Activated B cell treated with CpG ODN at 0.5 μM for 24 hours (primary cell): ENCODE results near the gene EFNA5. TPM values are rescaled to one million over a fixed set of nuclear protein-coding genes. Genes with fewer than 3 reads are reported as not detected.

Source experiments
- ATAC-seq: fragments of 200-7000 bp; cut with Tn5 transposase; one replicate; pipeline ENCODE4 v1.10.0; 2021; ENCODE audit warnings: low read depth, mild to moderate bottlenecking, moderate library complexity
- CTCF ChIA-PET: fragments of 350-600 bp; sonication (Branson Sonifier 250); formaldehyde crosslinking; loops from one replicate; lab custom pipeline; 2021; ENCODE audit warnings: antibody characterized with exemption; lab: Charles Lee
- POLR2A ChIA-PET: fragments of 350-600 bp; sonication (Branson Sonifier 250); formaldehyde crosslinking; loops from one replicate; lab custom pipeline; 2021; ENCODE audit warnings: antibody characterized with exemption; lab: Charles Lee
- DNase-seq: peaks from one replicate; pipeline ENCODE4 v3.0.0; 2022
- H3K27ac Mint-ChIP-seq: one replicate; pipeline ENCODE4 v1.8.0; 2020; ENCODE audit warnings: mixed read lengths
- H3K27me3 Mint-ChIP-seq: one replicate; pipeline ENCODE4 v1.8.0; 2021; ENCODE audit warnings: mixed read lengths
- H3K36me3 Mint-ChIP-seq: one replicate; pipeline ENCODE4 v1.8.0; 2021; ENCODE audit warnings: low read depth, mixed read lengths
- H3K4me1 Mint-ChIP-seq: one replicate; pipeline ENCODE4 v1.8.0; 2021; ENCODE audit warnings: mixed read lengths
- H3K4me3 Mint-ChIP-seq: one replicate; pipeline ENCODE4 v1.8.0; 2020; ENCODE audit warnings: mild to moderate bottlenecking, mixed read lengths
- H3K9me3 Mint-ChIP-seq: one replicate; pipeline ENCODE4 v1.8.0; 2020; ENCODE audit warnings: mixed read lengths
- intact Hi-C: fragments of 100-400 bp; cut with micrococcal nuclease; formaldehyde crosslinking; loops from one replicate; pipeline ENCODE4 v1.15.1; 2024
- total RNA-seq: library from RNA; stranded (reverse); gene quantifications from 2 replicates; pipeline ENCODE4 v1.2.3, GENCODE V29; 2022
- TF ChIP-seq, protein P1 (sequence below): fragments of 200-600 bp; IDR thresholded peaks from one replicate; pipeline ENCODE4 v1.8.0; 2022; ENCODE audit warnings: antibody characterized with exemption, mild to moderate bottlenecking

The EFNA5 gene
- total RNA-seq, 1 donor from 2014 or later = not detected

- CTCF ChIA-PET = no interaction called here
- TF ChIP-seq, protein P1, sequence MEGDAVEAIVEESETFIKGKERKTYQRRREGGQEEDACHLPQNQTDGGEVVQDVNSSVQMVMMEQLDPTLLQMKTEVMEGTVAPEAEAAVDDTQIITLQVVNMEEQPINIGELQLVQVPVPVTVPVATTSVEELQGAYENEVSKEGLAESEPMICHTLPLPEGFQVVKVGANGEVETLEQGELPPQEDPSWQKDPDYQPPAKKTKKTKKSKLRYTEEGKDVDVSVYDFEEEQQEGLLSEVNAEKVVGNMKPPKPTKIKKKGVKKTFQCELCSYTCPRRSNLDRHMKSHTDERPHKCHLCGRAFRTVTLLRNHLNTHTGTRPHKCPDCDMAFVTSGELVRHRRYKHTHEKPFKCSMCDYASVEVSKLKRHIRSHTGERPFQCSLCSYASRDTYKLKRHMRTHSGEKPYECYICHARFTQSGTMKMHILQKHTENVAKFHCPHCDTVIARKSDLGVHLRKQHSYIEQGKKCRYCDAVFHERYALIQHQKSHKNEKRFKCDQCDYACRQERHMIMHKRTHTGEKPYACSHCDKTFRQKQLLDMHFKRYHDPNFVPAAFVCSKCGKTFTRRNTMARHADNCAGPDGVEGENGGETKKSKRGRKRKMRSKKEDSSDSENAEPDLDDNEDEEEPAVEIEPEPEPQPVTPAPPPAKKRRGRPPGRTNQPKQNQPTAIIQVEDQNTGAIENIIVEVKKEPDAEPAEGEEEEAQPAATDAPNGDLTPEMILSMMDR = no peak
- ATAC-seq (no peak), DNase-seq (no peak)
- Mint-ChIP-seq H3K27ac (no peak overlapping the region), H3K4me3 (no peak overlapping the region), H3K4me1 (no peaks in the 10 kb centered on the region), H3K9me3 (no peaks in the 10 kb centered on the region), H3K36me3 (no peaks in the 10 kb centered on the region), H3K27me3 (no peaks in the 10 kb centered on the region)
- POLR2A ChIA-PET = no interaction called here
- intact Hi-C loops = no loop called here
Observed at GRCh38 chr5:107428303-107428813, 242.4 kb downstream of the EFNA5 start.

GRCh38 chr5:107426872-107427271 lies 243.9 kb downstream of the EFNA5 start:
- ATAC-seq = no peak
- Mint-ChIP-seq H3K9me3 (no peaks in the 10 kb centered on the region), H3K4me3 (no peak overlapping the region), H3K4me1 (no peaks in the 10 kb centered on the region), H3K27ac (no peak overlapping the region), H3K36me3 (no peaks in the 10 kb centered on the region), H3K27me3 (no peaks in the 10 kb centered on the region)
- DNase-seq = no peak
- intact Hi-C loops = no loop called here
- ChIA-PET POLR2A (no interaction called here), CTCF (interaction anchor here (0.8 kb wide), 1 partner anchor 10 kb away, joined by 4 read pairs; no protein-coding TSS in a partner anchor)
- TF ChIP-seq, protein P1 = no peak

GRCh38 chr5:107426209-107426608 lies 244.5 kb downstream of the EFNA5 start:
- H3K36me3 Mint-ChIP-seq = no peaks in the 10 kb centered on the region
- POLR2A ChIA-PET = no interaction called here
- no peaks in the 10 kb centered on the region for H3K9me3 Mint-ChIP-seq
- no peaks in the 10 kb centered on the region for H3K4me1 Mint-ChIP-seq
- intact Hi-C loops = no loop called here
- H3K27me3 Mint-ChIP-seq = no peaks in the 10 kb centered on the region
- H3K27ac Mint-ChIP-seq = no peak overlapping the region
- CTCF ChIA-PET = interaction anchor here (0.8 kb wide), 1 partner anchor 9 kb away, joined by 4 read pairs; no protein-coding TSS in a partner anchor
- DNase-seq (no peak), ATAC-seq (no peak)
- H3K4me3 Mint-ChIP-seq = no peak overlapping the region
- TF ChIP-seq, protein P1 = no peak

DNA sequence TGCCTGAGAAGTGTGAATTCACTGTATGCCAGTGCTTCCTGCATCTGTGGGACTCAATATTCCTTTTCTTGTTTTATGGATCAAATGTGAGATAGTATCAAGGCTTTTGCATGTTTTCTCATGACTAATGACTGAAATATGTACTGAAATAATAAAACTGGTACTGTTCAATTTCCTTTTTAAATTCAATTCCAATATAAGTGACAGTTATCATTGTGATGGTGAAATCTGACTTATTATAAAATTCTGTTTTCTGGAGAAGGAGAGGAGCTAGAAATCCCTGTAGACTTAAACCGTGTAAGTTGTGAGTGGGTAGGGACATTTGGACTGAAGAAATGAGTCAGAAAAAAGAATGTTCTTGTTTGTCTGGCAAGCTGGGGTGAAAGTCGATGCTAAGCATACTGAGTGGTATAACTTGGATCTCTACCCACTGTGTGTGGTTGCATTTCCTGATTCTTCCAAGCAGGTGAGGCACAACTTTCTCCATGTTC lies 245.2 kb downstream of the EFNA5 start:
- POLR2A ChIA-PET = no interaction called here
- no peaks in the 10 kb centered on the region for H3K9me3 Mint-ChIP-seq
- CTCF ChIA-PET = no interaction called here
- DNase-seq (no peak), ATAC-seq (no peak)
- no peak overlapping the region for H3K4me3 Mint-ChIP-seq
- H3K27ac Mint-ChIP-seq = no peak overlapping the region
- H3K36me3 Mint-ChIP-seq = no peaks in the 10 kb centered on the region
- TF ChIP-seq, protein P1 = no peak
- no peaks in the 10 kb centered on the region for H3K27me3 Mint-ChIP-seq
- intact Hi-C loops = no loop called here
- H3K4me1 Mint-ChIP-seq = no peaks in the 10 kb centered on the region

GRCh38 chr5:107424491-107424890 lies 246.2 kb downstream of the EFNA5 start:
- Mint-ChIP-seq H3K4me3 (no peak overlapping the region), H3K4me1 (no peaks in the 10 kb centered on the region), H3K9me3 (no peaks in the 10 kb centered on the region), H3K27me3 (no peaks in the 10 kb centered on the region), H3K27ac (no peak overlapping the region), H3K36me3 (no peaks in the 10 kb centered on the region)
- DNase-seq = no peak
- ChIA-PET CTCF (no interaction called here), POLR2A (no interaction called here)
- TF ChIP-seq, protein P1 = no peak
- intact Hi-C loops = no loop called here
- no peak for ATAC-seq
